Measurements from ENCODE around the gene UBE4A. TPM values are rescaled to one million over a fixed set of nuclear protein-coding genes. Genes with fewer than 3 reads are reported as not detected.

UBE4A gene
- total RNA-seq, 2 donors from 2014 or later = 50.2 to 57.9 TPM

DNA sequence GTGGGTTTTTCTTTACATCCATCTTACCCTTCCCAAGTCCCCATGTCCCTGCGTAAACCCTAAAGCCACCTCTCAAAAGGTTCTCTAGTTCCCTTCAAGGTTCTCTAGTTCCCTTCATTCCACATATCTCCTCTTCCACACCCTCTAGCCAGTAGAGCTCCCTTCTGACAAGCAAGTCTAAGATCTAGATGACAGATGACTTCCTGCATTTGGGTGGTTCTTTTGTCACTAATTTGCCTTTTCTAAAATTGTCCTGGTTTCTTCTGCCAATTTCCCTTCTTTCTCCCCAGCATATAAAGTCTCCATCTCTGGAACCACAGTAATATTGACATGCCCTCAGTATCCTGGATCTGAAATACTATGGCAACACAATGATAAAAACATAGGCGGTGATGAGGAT lies 47.1 kb upstream of the UBE4A start:
- 93% methylated on average over 2 of the region's 2 CpGs for WGBS
- H3K36me3 ChIP-seq = no peaks in the 10 kb centered on the region
- no peak for TF ChIP-seq POLR2A (IDR thresholded peaks at IDR 0.05)
- TF ChIP-seq, protein P1, sequence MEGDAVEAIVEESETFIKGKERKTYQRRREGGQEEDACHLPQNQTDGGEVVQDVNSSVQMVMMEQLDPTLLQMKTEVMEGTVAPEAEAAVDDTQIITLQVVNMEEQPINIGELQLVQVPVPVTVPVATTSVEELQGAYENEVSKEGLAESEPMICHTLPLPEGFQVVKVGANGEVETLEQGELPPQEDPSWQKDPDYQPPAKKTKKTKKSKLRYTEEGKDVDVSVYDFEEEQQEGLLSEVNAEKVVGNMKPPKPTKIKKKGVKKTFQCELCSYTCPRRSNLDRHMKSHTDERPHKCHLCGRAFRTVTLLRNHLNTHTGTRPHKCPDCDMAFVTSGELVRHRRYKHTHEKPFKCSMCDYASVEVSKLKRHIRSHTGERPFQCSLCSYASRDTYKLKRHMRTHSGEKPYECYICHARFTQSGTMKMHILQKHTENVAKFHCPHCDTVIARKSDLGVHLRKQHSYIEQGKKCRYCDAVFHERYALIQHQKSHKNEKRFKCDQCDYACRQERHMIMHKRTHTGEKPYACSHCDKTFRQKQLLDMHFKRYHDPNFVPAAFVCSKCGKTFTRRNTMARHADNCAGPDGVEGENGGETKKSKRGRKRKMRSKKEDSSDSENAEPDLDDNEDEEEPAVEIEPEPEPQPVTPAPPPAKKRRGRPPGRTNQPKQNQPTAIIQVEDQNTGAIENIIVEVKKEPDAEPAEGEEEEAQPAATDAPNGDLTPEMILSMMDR (IDR thresholded peaks at IDR 0.05) = no peak
- TF ChIP-seq POLR2AphosphoS5 (IDR thresholded peaks at IDR 0.05) = no peak
- no peaks in the 10 kb centered on the region for H3K9me3 ChIP-seq
- H3K4me1 ChIP-seq (replicated peaks) = peaks cover 2% of the 10 kb centered on the region
- intact Hi-C loops (cut with DNase I) = no loop called here
- no peak overlapping the region for H3K4me3 ChIP-seq
- H3K27me3 ChIP-seq (replicated peaks; ENCODE audit: insufficient read depth) = no peaks in the 10 kb centered on the region
- no peak overlapping the region for H3K27ac ChIP-seq
- no peak for DNase-seq (ENCODE audit: low spot score)

DNA sequence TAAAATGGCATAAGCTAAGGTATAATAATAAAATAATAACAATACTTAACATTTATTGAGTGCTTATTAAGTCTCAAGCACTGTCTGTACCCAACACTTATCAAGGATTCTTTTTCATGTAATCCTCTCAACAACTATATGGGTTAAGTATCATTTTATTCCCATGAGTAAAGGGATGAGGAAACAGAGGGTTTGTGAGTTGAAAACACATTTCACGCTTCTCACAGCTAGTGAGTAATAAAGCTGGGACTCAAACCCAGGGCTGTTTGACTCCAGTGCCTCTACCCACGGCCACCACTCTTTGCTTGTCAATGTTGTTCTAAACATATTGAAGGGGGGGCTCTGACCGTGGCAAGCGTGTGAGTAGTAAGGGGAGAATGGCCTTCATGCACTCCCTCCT lies 46.2 kb upstream of the UBE4A start:
- no peaks in the 10 kb centered on the region for H3K36me3 ChIP-seq
- TF ChIP-seq, protein P1 (IDR thresholded peaks at IDR 0.05) = no peak
- TF ChIP-seq POLR2AphosphoS5 (IDR thresholded peaks at IDR 0.05) (no peak), POLR2A (IDR thresholded peaks at IDR 0.05) (no peak)
- no peaks in the 10 kb centered on the region for H3K9me3 ChIP-seq
- no peak overlapping the region for H3K4me3 ChIP-seq
- intact Hi-C loops (cut with DNase I) = no loop called here
- no peak overlapping the region for H3K27ac ChIP-seq
- no peak for DNase-seq (ENCODE audit: low spot score)
- H3K4me1 ChIP-seq (replicated peaks) = peaks cover 2% of the 10 kb centered on the region
- 64% methylated on average over 4 of the region's 4 CpGs for WGBS
- no peaks in the 10 kb centered on the region for H3K27me3 ChIP-seq (replicated peaks; ENCODE audit: insufficient read depth)

DNA sequence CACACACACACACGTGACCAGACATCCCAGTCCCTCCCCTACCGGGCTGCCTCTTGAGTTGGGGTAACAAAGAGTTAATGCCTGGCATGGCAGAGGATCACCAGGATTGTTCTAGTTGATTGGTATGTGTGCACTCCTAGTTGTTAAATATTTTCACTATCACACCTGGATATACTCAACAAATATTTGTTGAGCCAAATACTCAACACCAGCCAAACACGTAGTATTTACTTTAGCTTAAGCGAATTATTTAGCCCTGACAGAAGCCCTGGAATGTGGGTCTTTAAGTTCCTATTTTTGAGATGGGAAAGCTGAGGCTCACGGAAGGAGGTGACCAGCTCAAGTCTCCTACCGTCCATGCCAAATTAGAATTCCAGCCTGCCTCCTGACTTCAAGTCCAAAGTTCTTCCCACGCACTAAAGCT lies 44.4 kb upstream of the UBE4A start:
- 39% methylated on average over 7 of the region's 7 CpGs for WGBS
- H3K27me3 ChIP-seq (replicated peaks; ENCODE audit: insufficient read depth) = no peaks in the 10 kb centered on the region
- intact Hi-C loops (cut with DNase I) = no loop called here

DNA sequence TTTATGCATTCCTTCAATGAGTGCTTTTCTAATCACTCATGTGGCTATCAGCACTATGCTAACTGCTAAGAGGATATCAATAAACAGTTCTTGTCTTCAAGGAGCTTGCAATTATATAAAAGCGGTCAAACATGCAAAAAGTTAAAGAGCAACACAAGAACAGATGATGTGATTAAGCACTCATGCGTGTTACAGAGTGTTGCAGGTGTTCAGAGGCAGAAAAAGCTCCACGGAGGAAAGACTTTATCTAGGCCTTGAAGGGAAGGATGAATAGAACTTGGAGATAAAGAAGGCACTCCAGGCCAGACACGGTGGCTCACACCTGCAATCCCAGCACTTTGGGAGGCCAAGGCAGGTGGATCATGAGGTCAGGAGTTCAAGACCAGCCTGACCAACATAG lies 41.3 kb upstream of the UBE4A start:
- TF ChIP-seq, protein P1 (IDR thresholded peaks at IDR 0.05) = no peak
- TF ChIP-seq POLR2A (IDR thresholded peaks at IDR 0.05) = no peak
- peaks cover 2% of the 10 kb centered on the region for H3K4me1 ChIP-seq (replicated peaks)
- no peak overlapping the region for H3K4me3 ChIP-seq
- WGBS = 92% methylated on average over 4 of the region's 4 CpGs
- no peak overlapping the region for H3K27ac ChIP-seq
- H3K27me3 ChIP-seq (replicated peaks; ENCODE audit: insufficient read depth) = no peaks in the 10 kb centered on the region
- H3K36me3 ChIP-seq = no peaks in the 10 kb centered on the region
- intact Hi-C loops (cut with DNase I) = no loop called here
- no peak for DNase-seq (ENCODE audit: low spot score)
- H3K9me3 ChIP-seq = no peaks in the 10 kb centered on the region

More for the DNA sequence above, 44.4 kb upstream of the UBE4A start:
- no peak for DNase-seq (ENCODE audit: low spot score)
- Histone ChIP-seq H3K27ac (no peak overlapping the region), H3K4me1 (replicated peaks) (peaks cover 2% of the 10 kb centered on the region), H3K36me3 (no peaks in the 10 kb centered on the region), H3K4me3 (no peak overlapping the region), H3K9me3 (no peaks in the 10 kb centered on the region)
- no peak for TF ChIP-seq POLR2A (IDR thresholded peaks at IDR 0.05)
- TF ChIP-seq, protein P1 (IDR thresholded peaks at IDR 0.05) = no peak
- no peak for TF ChIP-seq POLR2AphosphoS5 (IDR thresholded peaks at IDR 0.05)

DNA sequence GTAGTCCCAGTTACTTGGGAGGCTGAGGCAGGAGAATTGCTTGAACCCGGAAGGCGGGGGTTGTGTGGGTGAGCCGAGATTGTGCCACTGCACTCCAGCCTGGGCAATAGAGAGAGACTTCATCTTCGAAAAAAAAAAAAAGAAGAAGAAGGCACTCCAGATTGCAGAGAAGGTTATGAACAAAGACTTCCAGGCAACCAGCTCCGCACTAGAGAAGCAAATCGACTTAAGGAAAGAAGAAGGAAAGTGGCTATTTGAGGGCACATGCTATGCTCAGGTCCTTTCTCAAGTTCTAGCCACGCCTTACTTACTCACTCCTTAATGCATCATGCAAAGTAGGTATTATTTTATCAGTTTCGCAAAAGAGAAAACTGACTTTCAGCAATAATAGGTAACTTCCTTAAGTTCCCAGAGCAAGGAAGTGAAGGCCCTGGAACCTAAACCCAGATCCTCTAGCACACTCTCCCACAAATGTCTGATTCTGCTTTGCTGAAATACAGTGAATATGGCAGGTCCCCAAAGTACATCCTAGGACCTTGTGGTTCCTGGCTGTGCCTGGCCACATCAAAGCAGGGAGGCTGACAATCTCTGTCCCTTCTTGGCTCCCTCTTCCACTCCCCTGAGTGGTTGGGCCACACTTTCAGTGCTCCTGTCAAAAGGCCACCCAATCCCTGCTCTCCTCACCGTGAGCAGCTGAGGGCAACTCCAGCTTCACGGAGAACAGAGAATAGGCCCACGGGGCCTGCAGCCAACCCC lies 40.6 kb upstream of the UBE4A start:
- Histone ChIP-seq H3K27me3 (replicated peaks; ENCODE audit: insufficient read depth) (no peaks in the 10 kb centered on the region), H3K36me3 (no peaks in the 10 kb centered on the region), H3K27ac (no peak overlapping the region), H3K4me1 (replicated peaks) (peaks cover 2% of the 10 kb centered on the region), H3K9me3 (no peaks in the 10 kb centered on the region), H3K4me3 (no peak overlapping the region)
- no peak for TF ChIP-seq POLR2AphosphoS5 (IDR thresholded peaks at IDR 0.05)
- intact Hi-C loops (cut with DNase I) = no loop called here
- no peak for DNase-seq (ENCODE audit: low spot score)
- WGBS = 83% methylated on average over 11 of the region's 11 CpGs
